ENCODE data around the gene SLC26A3. TPM values are rescaled to one million over a fixed set of nuclear protein-coding genes. Genes with fewer than 3 reads are reported as not detected.

SLC26A3 gene
- total RNA-seq, result not detected in 2 replicates

GRCh38 chr7:107803009-107803610 is at the start of gene SLC26A3:
TSS of gene SLC26A3 (minus strand) at chr7:107803223. CDS start at chr7:107794509, 8,714 bp downstream.

DNA sequence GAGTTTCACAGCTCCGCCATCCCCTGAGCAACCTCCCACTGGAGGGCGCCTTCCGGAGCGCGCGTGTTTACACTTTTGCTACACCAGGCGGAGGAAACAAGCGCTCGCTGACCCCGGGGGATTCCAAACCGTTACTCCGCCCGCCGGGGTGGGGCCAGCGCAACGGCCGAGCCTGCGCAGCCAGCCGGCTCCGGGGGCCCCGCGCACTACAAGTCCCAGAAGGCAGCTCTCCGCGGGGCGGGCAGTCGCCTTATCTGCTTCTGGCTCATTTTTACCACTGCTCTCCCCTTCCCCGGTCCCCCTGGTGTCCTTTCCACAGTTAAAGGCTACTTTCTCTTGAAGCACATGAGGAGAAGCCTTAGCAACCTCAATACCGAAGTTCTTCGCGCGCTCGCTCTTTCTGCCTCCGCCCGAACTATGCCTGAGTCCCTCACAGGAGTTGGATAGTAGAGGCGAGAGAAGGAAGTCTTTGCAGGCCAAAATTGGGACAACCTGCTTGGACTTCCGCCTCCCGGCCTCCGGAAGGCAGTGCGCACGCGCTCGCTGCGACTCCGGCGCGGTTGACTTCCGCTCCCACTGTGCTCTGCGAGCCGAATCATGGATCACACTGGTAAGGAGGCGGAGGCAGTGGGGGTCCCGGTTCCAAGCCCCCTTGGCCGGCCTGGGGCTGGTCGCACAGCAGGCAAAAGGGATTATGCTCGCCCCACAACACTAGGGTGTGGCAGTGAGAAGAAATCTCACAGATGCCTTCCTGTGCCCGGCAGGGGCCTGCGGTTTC is 59.3 kb downstream of the SLC26A3 start, which contains the start of gene CBLL1:
CBLL1 (plus strand) TSS at position 576 of the 778 bp plus-strand sequence; CDS start at position 598, 22 bp downstream.

Other genes with a start within 250 kb of the SLC26A3 start
- gene COG5, start 239.3 kb downstream of the SLC26A3 start, total RNA-seq, result 34.2 and 43.8 TPM in 2 replicates
- 5.5 and 11.1 TPM in 2 replicates for gene DUS4L, start 239.3 kb downstream of the SLC26A3 start, total RNA-seq
- 34.6 and 67.5 TPM in 2 replicates for gene BCAP29, start 223.0 kb downstream of the SLC26A3 start, total RNA-seq
- gene SLC26A4, start 142.4 kb downstream of the SLC26A3 start, total RNA-seq, result 0.33 and 1.7 TPM in 2 replicates
- gene CBLL1, start 59.1 kb downstream of the SLC26A3 start, total RNA-seq, result 19.2 and 22.4 TPM in 2 replicates
- gene DLD, start 88.0 kb upstream of the SLC26A3 start, total RNA-seq, result 54.6 and 91.9 TPM in 2 replicates
- 478 and 504 TPM in 2 replicates for gene LAMB1, start 199.9 kb upstream of the SLC26A3 start, total RNA-seq